GM12873 (cell line): ENCODE measurements around the gene CDH16.

Experiments
- TF ChIP-seq, protein P1 (sequence below): IDR thresholded peaks from 2 replicates; pipeline ENCODE4 v1.5.1; 2012; ENCODE audit warnings: low read depth, mild to moderate bottlenecking, moderate library complexity, low read length, control low read depth; ENCODE audit not compliant: insufficient read depth; ENCODE audit errors: missing control alignments

Gene CDH16

DNA sequence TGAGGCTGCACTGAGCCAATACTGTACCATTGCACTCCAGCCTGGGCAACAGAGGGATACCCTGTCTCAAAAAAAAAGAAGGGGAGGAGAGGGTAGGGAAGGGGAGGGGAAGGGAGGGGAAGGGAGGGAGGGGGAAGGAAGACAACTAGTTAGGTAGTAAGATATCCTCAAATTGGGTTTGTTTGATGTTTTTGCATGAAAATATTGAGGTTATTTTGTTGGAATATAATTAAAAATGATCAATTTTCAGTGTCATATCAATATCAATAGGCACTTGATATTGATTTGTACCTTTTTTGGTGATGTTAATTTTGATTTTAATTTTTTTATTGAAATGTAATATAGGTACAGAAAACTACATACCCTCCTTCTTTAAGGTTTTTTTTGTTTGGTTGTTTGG is 55.0 kb downstream of the CDH16 start:
- TF ChIP-seq, protein P1, sequence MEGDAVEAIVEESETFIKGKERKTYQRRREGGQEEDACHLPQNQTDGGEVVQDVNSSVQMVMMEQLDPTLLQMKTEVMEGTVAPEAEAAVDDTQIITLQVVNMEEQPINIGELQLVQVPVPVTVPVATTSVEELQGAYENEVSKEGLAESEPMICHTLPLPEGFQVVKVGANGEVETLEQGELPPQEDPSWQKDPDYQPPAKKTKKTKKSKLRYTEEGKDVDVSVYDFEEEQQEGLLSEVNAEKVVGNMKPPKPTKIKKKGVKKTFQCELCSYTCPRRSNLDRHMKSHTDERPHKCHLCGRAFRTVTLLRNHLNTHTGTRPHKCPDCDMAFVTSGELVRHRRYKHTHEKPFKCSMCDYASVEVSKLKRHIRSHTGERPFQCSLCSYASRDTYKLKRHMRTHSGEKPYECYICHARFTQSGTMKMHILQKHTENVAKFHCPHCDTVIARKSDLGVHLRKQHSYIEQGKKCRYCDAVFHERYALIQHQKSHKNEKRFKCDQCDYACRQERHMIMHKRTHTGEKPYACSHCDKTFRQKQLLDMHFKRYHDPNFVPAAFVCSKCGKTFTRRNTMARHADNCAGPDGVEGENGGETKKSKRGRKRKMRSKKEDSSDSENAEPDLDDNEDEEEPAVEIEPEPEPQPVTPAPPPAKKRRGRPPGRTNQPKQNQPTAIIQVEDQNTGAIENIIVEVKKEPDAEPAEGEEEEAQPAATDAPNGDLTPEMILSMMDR = no peak

DNA sequence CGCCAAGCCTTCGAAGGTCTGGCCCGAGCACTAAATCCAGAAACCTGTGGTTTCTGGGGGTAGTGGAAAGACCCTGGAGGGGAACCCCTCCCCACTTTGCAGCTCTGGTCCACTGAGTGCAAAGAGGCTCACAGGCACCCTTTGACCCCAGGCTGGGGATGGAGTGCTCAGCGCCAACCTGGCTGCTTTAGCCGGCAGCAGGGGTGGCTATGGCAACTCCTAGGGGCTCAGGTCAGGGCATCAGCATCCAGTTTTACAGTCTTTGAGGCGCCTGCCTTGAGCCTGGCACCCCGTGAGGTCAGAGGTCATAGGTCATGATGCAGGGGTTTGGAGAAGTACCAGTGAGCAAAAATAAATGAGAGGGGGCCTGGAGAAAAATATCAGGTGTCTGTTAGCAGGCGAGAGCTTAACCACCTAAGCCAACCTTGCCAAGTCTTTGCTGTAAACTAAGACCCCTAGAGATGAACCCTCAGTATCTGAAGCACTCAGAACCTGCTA is 56.6 kb downstream of the CDH16 start:
- TF ChIP-seq, protein P1 = no peak

GRCh38 chr16:66859397-66860068 is 59.2 kb downstream of the CDH16 start:
- TF ChIP-seq, protein P1 = no peak

DNA sequence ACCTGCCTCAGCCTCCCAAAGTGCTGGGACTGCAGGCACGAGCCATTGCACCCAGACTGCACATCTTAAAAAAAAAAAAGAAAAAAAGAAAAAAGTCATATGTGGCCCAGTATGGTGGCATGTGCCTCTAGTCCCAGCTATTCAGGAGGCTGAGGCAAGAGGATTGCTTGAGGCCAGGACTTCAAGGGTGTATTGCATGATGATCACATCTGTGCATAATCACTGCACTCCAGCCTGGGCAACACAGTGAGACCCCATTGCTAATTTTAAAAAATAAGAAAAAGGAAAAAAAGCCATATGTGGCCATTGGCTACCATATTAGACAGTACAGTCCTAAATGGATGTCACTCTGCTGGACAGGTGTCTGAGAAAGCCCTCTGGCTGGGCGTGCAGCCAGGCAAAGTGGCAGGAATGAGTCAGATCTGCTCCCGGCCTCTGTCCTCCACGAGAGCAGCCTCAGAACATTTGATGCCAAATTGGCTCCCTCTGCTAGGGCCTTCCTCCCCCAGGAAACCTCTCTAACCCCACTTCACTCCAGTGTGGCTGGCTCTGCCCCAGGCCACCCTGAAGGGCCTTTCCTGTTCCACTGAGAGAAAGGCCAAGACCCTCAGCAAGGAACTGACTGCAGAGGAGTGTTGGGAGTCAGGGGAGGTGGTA is 59.8 kb downstream of the CDH16 start:
- TF ChIP-seq, protein P1 = no peak
